Gastrocnemius medialis (tissue), 4 donors: ENCODE data around the gene LTV1.

ENCODE experiments used
- POLR2A ChIP-seq, 2 donors: fragments of 450-650 bp; IDR thresholded peaks; one replicate each; pipeline ENCODE4 v1.6.1; 2017; ENCODE audit warnings: antibody characterized with exemption in 2 of 2, mild to moderate bottlenecking in 2 of 2, moderate library complexity in 2 of 2
- TF ChIP-seq, protein P1 (sequence below), 5 experiments: fragments of 450-650 bp in 3 of 5; fragments of 200-600 bp in 2 of 5; sonication (generic) in 2 of 5; IDR thresholded peaks in 4 of 5; conservative IDR thresholded peaks in 1 of 5; 1 replicate in 4 of 5; 2 replicates in 1 of 5; pipeline ENCODE4 v1.5.1; 2016 to 2019; ENCODE audit warnings: antibody characterized with exemption in 5 of 5, mild to moderate bottlenecking in 3 of 5, moderate library complexity in 3 of 5

DNA sequence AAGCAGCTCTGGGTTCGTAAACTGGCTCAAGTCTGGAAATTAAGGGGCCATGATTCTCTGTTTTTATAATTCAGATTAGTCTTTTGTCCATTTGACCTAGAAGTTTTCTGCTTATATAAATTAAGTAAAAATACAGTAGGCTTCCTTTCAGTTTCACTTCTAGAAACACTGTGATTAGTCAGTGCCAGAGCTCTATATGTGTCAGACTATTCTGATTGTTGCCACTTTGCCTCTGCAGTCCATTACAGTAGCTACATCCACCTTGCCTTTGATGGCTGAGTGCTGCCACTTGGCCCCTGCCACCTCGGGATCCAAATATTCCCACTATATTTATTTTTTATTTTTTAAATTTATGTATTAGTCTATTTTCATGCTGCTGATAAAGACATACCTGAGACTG is 29.1 kb downstream of the LTV1 start:
- TF ChIP-seq, protein P1, sequence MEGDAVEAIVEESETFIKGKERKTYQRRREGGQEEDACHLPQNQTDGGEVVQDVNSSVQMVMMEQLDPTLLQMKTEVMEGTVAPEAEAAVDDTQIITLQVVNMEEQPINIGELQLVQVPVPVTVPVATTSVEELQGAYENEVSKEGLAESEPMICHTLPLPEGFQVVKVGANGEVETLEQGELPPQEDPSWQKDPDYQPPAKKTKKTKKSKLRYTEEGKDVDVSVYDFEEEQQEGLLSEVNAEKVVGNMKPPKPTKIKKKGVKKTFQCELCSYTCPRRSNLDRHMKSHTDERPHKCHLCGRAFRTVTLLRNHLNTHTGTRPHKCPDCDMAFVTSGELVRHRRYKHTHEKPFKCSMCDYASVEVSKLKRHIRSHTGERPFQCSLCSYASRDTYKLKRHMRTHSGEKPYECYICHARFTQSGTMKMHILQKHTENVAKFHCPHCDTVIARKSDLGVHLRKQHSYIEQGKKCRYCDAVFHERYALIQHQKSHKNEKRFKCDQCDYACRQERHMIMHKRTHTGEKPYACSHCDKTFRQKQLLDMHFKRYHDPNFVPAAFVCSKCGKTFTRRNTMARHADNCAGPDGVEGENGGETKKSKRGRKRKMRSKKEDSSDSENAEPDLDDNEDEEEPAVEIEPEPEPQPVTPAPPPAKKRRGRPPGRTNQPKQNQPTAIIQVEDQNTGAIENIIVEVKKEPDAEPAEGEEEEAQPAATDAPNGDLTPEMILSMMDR (IDR thresholded peaks at IDR 0.05 in 4 of 5, conservative IDR thresholded peaks at IDR 0.05 in 1 of 5): no peak
- TF ChIP-seq POLR2A (IDR thresholded peaks at IDR 0.05): no peak
